HG03108 (cell line): ENCODE results near the gene CAMTA1.

ENCODE experiments used
- ATAC-seq: cut with Tn5 transposase; IDR thresholded peaks from one replicate; pipeline ENCODE4 v1.9.1; 2021; ENCODE audit warnings: moderate library complexity; ENCODE audit not compliant: unreplicated experiment

Gene CAMTA1

GRCh38 chr1:7418442-7419080, 633.3 kb downstream of the CAMTA1 start:
- no peak for ATAC-seq

- ATAC-seq: no peak
Observed at GRCh38 chr1:7420098-7420445, 634.8 kb downstream of the CAMTA1 start.

- no peak for ATAC-seq
Observed at GRCh38 chr1:7420470-7421100, 635.3 kb downstream of the CAMTA1 start.

DNA sequence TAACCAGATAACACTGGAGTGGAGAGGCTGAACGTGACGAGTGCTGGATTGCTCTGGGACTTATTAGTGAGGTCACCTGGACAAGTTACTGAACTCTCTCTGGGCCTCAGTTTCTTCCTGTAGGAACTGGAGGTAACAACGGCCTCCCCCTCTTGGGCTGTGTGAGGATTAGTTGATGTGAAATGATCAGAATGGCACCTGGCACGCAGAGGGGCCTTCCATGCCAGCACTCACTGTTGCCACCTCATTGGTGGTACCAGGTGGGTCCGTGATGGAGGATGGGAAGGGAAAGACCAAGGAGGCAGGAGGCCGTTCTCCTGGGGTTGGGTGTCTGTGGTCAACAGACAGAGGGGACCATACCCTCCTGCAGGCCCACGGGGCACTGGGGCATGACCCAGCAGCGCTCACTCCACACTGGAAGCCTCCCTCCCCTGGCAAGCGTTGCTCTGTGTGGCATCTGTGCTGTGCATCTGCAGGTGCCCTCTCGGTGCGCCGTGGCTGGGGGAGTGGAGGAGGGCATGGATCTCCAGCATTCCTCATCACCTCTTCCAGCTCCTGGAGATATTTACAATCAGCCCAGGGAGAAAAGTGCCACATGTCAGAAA, 636.3 kb downstream of the CAMTA1 start:
- ATAC-seq: no peak

DNA sequence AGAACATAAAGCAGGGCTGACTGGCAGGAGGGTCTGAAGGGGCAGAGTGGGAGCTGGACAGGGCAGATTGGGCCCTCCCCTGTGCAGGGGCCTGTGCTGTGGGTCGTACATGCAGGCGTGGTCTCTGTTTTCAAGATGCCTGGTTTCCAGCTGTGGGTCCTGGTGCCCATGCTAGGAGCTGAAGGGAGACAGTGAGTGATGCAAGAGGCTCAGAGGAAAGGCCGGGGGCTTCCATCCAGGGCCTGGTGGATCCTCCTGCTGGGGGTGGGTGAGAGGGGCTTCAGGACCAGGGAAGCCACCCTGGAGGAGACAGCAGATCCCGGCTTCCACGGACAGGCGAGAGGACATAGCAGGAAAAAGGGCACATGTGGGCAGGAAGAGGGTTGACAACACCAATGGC, 636.8 kb downstream of the CAMTA1 start:
- ATAC-seq: no peak

DNA sequence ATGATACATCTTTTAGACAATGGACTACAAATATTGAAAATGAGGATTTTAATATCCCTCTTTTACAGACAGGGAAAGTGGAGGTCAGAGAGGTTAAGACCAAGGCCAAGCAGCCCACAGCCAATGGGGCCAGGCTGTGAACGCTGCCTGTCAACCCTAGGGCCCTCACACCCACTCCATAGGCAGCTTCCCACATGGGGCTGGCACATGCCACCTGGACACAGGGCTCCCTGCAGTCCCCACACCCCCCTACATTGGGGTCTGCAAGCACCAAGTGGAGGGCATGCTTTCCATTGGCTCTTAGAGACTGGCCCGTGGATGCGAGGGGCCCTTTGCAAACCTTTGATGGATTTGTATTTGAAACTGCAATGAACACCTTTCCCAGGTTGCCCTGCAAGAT, 637.3 kb downstream of the CAMTA1 start:
- ATAC-seq: no peak

DNA sequence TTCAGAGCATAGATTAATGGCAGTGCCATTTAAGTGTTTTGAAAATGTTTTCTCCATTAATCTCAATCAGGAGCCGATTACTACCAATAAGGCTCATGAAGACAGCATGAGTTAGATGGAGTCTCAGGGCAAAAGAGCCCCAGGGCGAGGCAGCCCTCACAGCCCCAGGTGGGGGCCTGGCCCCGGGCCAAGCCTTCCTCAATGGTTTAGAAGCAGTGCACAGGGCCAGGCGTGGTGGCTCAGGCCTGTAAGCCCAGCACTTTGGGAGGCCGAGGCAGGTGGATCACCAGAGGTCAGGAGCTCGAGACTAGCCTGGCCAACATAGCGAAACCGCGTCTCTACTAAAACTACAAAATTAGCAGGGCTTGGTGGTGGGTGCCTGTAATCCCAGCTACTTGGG, 637.7 kb downstream of the CAMTA1 start:
- ATAC-seq: no peak

- no peak for ATAC-seq
Observed at GRCh38 chr1:7424352-7424890, 639.2 kb downstream of the CAMTA1 start.

GRCh38 chr1:7425229-7425628, 640.0 kb downstream of the CAMTA1 start:
- no peak for ATAC-seq

GRCh38 chr1:7425771-7426170, 640.5 kb downstream of the CAMTA1 start:
- no peak for ATAC-seq

DNA sequence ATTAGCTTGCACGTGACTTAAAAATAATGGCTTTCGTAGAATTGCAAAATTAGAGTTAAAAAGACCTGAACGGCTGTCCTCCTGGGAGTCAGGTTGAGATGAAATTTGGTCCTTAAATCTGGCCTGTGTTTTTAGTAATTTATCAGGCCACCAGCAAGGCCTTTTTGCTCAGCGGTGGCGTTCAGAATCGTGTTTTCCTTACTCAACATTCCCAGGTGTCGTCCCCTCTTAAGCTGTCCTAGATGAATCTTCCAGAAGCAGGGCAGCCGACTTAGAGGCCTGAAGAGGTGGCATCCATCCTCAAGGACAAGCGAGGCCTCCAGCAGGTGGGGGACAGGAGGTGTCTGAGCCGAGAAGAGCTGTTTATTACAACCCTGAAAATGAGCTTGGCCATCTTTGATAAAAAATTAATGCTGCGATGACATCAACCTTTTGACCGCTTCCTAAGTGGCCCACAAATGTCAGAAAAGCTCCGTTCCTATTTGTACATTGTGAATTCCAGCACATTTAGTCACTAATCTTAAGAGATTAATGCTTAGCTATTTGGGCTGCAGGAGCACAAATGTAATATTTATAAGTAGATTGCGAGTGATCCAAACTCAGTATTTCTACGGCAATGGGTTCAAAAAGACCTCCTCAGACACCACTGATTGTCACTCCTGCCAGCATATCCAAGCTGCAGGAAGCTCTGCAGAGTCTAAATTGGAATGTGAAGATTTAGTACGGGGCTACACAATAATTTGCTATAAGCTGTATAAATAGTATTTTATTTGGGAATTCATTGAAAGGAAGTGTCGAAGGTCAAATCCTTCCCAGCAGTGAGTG, 641.7 kb downstream of the CAMTA1 start:
- ATAC-seq: no peak

GRCh38 chr1:7427605-7428300, 642.5 kb downstream of the CAMTA1 start:
- no peak for ATAC-seq

- ATAC-seq: no peak
Observed at GRCh38 chr1:7429290-7429689, 644.0 kb downstream of the CAMTA1 start.

DNA sequence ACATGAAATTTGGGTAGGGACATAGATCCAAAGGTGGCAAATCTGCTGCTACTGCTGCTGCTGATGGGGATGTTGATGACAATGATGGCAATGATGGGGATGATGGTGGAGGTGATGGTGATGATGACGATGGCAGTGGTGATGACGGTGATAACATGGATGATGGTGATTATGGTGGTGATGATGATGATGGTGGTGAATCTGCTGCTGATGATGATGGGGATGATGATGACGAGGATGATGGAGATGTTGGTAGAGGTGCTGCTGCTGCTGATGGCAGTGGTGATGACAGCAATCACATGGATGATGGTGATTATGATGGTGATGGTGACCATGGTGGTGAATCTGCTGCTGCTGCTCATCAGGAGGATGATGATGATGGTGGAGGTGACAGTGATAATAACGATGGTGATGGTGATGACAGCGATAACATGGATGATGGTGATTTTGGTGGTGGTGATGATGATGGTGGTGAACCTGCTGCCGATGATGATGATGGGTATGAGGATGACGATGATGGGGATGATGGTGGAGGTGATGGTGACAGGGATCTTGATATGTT, 644.9 kb downstream of the CAMTA1 start:
- no peak for ATAC-seq

DNA sequence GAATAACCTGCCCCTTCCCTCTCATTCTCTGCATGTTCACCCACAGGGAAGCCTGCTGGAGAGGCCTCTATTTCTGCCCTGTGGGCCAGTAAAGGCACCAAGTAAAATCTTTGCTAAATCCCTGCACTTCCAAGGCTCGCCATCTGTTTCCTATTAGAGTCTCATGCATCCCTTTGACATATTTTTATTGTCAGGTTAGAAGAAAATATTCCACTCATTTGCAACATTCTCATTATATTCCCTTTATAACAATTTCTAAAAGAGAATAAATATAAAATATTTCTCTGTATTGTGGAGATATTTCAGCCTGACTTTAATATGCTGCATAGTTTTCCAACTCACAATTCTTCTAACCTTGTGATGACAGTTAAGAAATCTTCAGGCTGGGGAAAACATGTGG, 645.4 kb downstream of the CAMTA1 start:
- ATAC-seq: no peak

DNA sequence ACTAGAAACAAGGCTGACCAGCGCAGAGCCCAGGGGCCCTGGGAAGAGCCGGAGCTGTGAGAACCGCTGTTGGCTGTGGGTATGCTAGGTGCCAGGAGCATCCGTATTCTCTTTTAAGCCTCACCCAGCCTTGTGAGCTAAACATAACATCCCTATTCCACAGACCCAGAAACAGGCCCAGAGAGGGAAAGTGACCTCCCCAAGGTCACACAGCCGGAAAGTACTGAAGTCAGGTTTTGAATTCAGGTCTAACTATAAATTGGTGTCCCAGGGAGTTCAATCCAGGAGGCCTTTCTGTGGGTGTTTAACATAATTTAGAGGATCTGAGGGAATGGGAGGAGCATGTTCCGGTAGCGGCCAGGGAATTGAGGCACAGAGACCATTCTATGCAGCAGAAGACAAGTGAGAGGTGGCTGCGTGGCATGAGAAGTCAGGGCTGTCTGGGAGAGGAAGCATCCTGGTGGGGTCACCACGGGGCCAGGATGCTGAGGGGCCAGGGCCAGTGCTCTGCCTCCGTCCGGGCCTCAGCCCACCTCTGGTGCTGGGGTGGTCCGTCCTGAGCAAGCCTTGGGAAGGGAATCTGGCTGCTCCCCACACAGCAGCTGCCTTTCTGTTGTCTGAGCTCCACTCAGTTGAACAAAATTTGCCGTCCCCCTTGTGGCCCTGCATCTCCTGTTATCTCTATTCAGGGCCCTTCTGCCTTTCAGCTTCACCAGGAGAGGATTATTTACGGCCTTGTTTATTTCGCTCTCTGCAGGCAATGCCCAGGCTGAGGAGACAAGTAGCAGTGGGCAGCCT, 647.0 kb downstream of the CAMTA1 start:
- ATAC-seq: no peak

DNA sequence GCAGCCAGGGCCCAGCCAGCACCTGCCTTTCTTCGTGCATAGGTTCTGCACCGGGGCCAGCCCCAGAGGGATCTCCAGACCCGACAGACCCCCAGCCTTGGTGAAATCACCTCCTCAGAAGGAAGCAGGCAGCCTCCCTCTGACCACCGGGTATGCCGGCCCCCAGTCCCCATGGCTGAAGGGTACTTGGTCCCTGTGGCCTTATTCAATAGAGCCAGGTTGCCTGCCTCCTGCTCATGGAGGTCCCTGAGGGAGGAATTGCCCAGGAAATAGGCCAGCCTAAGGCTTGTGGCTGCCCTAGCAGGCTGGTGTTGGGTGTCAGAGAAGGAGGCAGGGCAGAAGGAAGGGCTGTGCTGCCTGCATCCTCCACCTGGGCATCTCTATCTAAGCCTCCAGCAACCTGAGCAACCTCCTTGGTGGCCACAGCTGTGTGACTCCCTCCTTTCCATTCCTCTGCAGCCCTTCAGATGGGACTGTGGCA, 647.7 kb downstream of the CAMTA1 start:
- no peak for ATAC-seq

- no peak for ATAC-seq
Observed at GRCh38 chr1:7434566-7434965, 649.3 kb downstream of the CAMTA1 start.

- ATAC-seq: no peak
Observed at GRCh38 chr1:7435276-7436055, 650.2 kb downstream of the CAMTA1 start.
